K562 (cell line): ENCODE results near the gene RPF1. TPM values are rescaled to one million over a fixed set of nuclear protein-coding genes. Genes with fewer than 3 reads are reported as not detected.

Experiments used
- CBFA2T3 ChIP-seq: fragments of 450-650 bp; IDR thresholded peaks from 2 replicates; pipeline ENCODE4 v1.6.1; 2017
- FOSL1 ChIP-seq: fragments of 200-800 bp; sonication (Bioruptor generic); conservative IDR thresholded peaks from 2 replicates; pipeline ENCODE4 v1.6.1; 2016; ENCODE audit warnings: missing genetic modification characterization, missing compliant biosample characterization
- HNRNPK ChIP-seq: fragments of 200-400 bp; formaldehyde crosslinking; IDR thresholded peaks from one replicate; pipeline ENCODE4 v1.6.1; 2018; ENCODE audit warnings: mild to moderate bottlenecking, low read depth, low read length; ENCODE audit not compliant: poor library complexity, severe bottlenecking
- IRF2 ChIP-seq: sonication (generic); formaldehyde crosslinking; IDR thresholded peaks from 2 replicates; pipeline ENCODE4 v1.8.1; 2022; ENCODE audit warnings: mild to moderate bottlenecking, missing genetic modification reagents
- KDM4B ChIP-seq, 2 experiments: fragments of 450-650 bp in 1 of 2; sonication (generic) in 1 of 2; IDR thresholded peaks; 2 replicates each; pipeline ENCODE4 v1.6.1; 2016 to 2017; ENCODE audit warnings: borderline replicate concordance in 2 of 2, antibody characterized with exemption in 1 of 2, low read depth in 1 of 2, mild to moderate bottlenecking in 1 of 2
- MYC ChIP-seq, 2 experiments: fragments of 250-450 bp in 1 of 2; sonication (Bioruptor Pico) in 1 of 2; IDR thresholded peaks; 2 replicates each; pipeline versions ENCODE4 v1.5.1 to v1.6.1; 2012 to 2021; ENCODE audit warnings: low read depth in 2 of 2, borderline replicate concordance in 1 of 2, improper control_type of control experiment in 1 of 2, low read length in 1 of 2, mild to moderate bottlenecking in 1 of 2, moderate library complexity in 1 of 2
- POLR2AphosphoS5 ChIP-seq: IDR thresholded peaks from 2 replicates; pipeline ENCODE4 v1.6.1; 2011; ENCODE audit warnings: mild to moderate bottlenecking, low read depth, low read length, moderate library complexity; ENCODE audit not compliant: control insufficient read depth, insufficient read depth
- RAD51 ChIP-seq: fragments of 450-650 bp; IDR thresholded peaks from 2 replicates; pipeline ENCODE4 v1.7.1; 2016; ENCODE audit warnings: low read depth, mild to moderate bottlenecking, borderline replicate concordance
- RBM25 ChIP-seq: fragments of 200-400 bp; formaldehyde crosslinking; IDR thresholded peaks from 2 replicates; pipeline ENCODE4 v1.6.1; 2018; ENCODE audit warnings: low read length, low read depth, moderate library complexity; ENCODE audit not compliant: severe bottlenecking
- SLC30A9 ChIP-seq: fragments of 250-450 bp; sonication (Bioruptor Pico); IDR thresholded peaks from 2 replicates; pipeline ENCODE4 v1.8.0; 2022; ENCODE audit warnings: mild to moderate bottlenecking, moderate library complexity
- SMARCC2 ChIP-seq: fragments of 450-650 bp; IDR thresholded peaks from 2 replicates; pipeline ENCODE4 v1.6.1; 2017; ENCODE audit warnings: antibody characterized with exemption, moderate library complexity, mild to moderate bottlenecking, low read depth
- SPI1 ChIP-seq: IDR thresholded peaks from 2 replicates; pipeline ENCODE4 v1.6.1; 2011; ENCODE audit warnings: low read depth, low read length, control low read depth, borderline replicate concordance
- TCFL5 ChIP-seq: fragments of 250-450 bp; sonication (Bioruptor Pico); conservative IDR thresholded peaks from 2 replicates; pipeline ENCODE4 v1.6.1; 2021; ENCODE audit warnings: mild to moderate bottlenecking, moderate library complexity, matching md5 sums
- ZNF121 ChIP-seq: sonication (generic); formaldehyde crosslinking; conservative IDR thresholded peaks from 2 replicates; pipeline ENCODE4 v1.8.0; 2022; ENCODE audit warnings: missing genetic modification reagents
- ZNF175 ChIP-seq: fragments of 200-800 bp; sonication (Bioruptor generic); IDR thresholded peaks from 2 replicates; pipeline ENCODE4 v1.6.1; 2016; ENCODE audit warnings: low read depth, mild to moderate bottlenecking, missing genetic modification characterization, missing compliant biosample characterization
- ZNF263 ChIP-seq: sonication (generic); formaldehyde crosslinking; IDR thresholded peaks from 2 replicates; pipeline ENCODE4 v1.8.0; 2022; ENCODE audit warnings: mild to moderate bottlenecking, missing genetic modification reagents, borderline replicate concordance
- ZNF696 ChIP-seq: fragments of 250-450 bp; sonication (Bioruptor Pico); conservative IDR thresholded peaks from 2 replicates; pipeline ENCODE4 v1.4.0; 2020; ENCODE audit warnings: mild to moderate bottlenecking, moderate library complexity
- polyA plus RNA-seq, 8 experiments: library from polyadenylated mRNA; depleted of rRNA in 4 of 8; stranded (reverse) in 5 of 8; unstranded in 3 of 8; fragments of >200 nt; fragmentation: Nextera tagmentation in 2 of 8; fragmentation: Illumina TruSeq in 1 of 8; extraction: Ambion mirVana in 2 of 8; extraction: Trizol in 1 of 8; gene quantifications; 2 replicates each; pipeline versions ENCODE4 v1.2.1 to v1.2.3, GENCODE V29; 2011 to 2014; ENCODE audit warnings: inconsistent platforms in 1 of 8, missing spikeins in 1 of 8
- total RNA-seq, 7 experiments: library from RNA; depleted of rRNA in 6 of 7; stranded (reverse); fragments of >200 nt in 6 of 7; fragmentation: Illumina TruSeq in 2 of 7; extraction: Trizol in 2 of 7; gene quantifications; 2 replicates each; pipeline versions ENCODE4 v1.2.1 to v1.2.3, GENCODE V29; 2011 to 2021; ENCODE audit warnings: low replicate concordance in 1 of 7
- TF ChIP-seq, protein P1 (sequence below): fragments of 250-450 bp; sonication (Bioruptor Pico); IDR thresholded peaks from 2 replicates; pipeline ENCODE4 v1.4.0; 2020; ENCODE audit warnings: mild to moderate bottlenecking, moderate library complexity
- TF ChIP-seq, protein P2 (sequence below): fragments of 250-450 bp; sonication (Bioruptor Pico); IDR thresholded peaks from 2 replicates; pipeline ENCODE4 v1.4.0; 2020
- TF ChIP-seq, protein P3 (sequence below), 2 experiments: fragments of 450-650 bp in 1 of 2; IDR thresholded peaks; 2 replicates each; pipeline ENCODE4 v1.6.1; 2011 to 2017; ENCODE audit warnings: low read depth in 2 of 2, antibody characterized with exemption in 1 of 2, borderline replicate concordance in 1 of 2, low read length in 1 of 2, mild to moderate bottlenecking in 1 of 2, mixed read lengths in 1 of 2; ENCODE audit not compliant: control insufficient read depth in 1 of 2

The RPF1 gene
- total and polyA plus RNA-seq, 9 of the 15 experiments (the other 6 are each of a cell fraction or from before 2014, with no cell fraction given), result 52.4 to 156 (median 90.2) TPM

DNA sequence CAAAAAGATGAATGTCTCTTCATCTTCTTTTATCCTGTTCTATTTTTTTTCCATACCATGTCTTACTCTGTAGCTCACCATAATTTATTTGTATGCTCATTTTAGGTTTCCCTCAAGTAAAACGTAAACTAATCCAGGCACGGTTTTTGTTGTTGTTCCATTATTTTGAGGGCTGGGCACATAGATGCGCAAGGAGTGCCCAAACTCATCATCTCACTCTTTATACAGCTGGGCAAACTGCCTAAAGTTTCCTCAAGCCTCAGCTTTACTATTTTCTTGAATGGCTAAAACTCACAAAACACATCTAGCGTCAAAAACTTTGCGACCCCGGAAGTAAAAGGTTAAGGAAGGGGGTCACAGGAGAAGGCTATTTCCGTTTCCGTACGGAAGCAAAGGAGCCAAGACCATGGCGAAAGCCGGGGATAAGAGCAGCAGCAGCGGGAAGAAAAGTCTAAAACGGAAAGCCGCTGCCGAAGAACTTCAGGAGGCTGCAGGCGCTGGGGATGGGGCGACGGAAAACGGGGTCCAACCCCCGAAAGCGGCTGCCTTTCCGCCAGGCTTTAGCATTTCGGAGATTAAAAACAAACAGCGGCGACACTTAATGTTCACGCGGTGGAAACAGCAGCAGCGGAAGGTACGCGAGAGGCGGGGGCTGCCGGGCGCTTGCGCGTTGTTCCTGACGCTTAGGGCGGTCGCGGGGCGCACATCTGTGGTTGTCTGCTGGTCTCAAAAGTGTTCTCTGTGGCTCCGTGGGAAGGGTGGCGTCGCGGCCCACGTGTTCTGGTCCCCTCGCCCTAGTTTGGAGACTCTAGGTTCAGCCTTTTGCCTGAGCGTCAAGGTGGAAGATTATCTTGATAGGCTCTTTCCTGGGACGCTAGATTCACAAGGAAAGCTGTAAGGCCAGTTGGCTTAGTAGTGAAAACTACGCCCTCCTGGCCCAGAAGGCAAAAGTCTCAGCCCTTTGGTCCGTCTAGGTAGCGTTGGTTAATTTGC, at the start of gene RPF1 (continued):
- TF ChIP-seq, protein P1, sequence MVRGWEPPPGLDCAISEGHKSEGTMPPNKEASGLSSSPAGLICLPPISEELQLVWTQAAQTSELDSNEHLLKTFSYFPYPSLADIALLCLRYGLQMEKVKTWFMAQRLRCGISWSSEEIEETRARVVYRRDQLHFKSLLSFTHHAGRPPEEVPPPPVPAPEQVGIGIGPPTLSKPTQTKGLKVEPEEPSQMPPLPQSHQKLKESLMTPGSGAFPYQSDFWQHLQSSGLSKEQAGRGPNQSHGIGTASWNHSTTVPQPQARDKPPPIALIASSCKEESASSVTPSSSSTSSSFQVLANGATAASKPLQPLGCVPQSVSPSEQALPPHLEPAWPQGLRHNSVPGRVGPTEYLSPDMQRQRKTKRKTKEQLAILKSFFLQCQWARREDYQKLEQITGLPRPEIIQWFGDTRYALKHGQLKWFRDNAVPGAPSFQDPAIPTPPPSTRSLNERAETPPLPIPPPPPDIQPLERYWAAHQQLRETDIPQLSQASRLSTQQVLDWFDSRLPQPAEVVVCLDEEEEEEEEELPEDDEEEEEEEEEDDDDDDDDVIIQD (CRISPR knock-in tag), result no peak
- TF ChIP-seq, protein P2, sequence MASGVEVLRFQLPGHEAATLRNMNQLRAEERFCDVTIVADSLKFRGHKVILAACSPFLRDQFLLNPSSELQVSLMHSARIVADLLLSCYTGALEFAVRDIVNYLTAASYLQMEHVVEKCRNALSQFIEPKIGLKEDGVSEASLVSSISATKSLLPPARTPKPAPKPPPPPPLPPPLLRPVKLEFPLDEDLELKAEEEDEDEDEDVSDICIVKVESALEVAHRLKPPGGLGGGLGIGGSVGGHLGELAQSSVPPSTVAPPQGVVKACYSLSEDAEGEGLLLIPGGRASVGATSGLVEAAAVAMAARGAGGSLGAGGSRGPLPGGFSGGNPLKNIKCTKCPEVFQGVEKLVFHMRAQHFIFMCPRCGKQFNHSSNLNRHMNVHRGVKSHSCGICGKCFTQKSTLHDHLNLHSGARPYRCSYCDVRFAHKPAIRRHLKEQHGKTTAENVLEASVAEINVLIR (CRISPR knock-in tag), result no peak; the same call in 1 of the 2 replicates
- TF ChIP-seq, protein P3, sequence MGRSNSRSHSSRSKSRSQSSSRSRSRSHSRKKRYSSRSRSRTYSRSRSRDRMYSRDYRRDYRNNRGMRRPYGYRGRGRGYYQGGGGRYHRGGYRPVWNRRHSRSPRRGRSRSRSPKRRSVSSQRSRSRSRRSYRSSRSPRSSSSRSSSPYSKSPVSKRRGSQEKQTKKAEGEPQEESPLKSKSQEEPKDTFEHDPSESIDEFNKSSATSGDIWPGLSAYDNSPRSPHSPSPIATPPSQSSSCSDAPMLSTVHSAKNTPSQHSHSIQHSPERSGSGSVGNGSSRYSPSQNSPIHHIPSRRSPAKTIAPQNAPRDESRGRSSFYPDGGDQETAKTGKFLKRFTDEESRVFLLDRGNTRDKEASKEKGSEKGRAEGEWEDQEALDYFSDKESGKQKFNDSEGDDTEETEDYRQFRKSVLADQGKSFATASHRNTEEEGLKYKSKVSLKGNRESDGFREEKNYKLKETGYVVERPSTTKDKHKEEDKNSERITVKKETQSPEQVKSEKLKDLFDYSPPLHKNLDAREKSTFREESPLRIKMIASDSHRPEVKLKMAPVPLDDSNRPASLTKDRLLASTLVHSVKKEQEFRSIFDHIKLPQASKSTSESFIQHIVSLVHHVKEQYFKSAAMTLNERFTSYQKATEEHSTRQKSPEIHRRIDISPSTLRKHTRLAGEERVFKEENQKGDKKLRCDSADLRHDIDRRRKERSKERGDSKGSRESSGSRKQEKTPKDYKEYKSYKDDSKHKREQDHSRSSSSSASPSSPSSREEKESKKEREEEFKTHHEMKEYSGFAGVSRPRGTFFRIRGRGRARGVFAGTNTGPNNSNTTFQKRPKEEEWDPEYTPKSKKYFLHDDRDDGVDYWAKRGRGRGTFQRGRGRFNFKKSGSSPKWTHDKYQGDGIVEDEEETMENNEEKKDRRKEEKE (IDR thresholded peaks at IDR 0.05; ENCODE audit: borderline replicate concordance in 1 of 2, control insufficient read depth in 1 of 2, low read depth in 2 of 2, low read length in 1 of 2), result 0 out of 4 replicates have a peak, but pooled peaks of 1 of the 2 experiments have one; percentile 35
- TF ChIP-seq RBM25 (no peak), SMARCC2 (no peak), ZNF696 (CRISPR knock-in tag) (no peak), MYC (IDR thresholded peaks at IDR 0.05; ENCODE audit: low read depth, low read length) (peak; percentile 86), MYC (CRISPR knock-in tag; IDR thresholded peaks at IDR 0.05; ENCODE audit: borderline replicate concordance, low read depth) (peak; percentile 70; the same call in 1 of the 2 replicates), SLC30A9 (CRISPR knock-in tag) (no peak), ZNF121 (CRISPR knock-in tag) (no peak), ZNF175 (no peak; the same call in none of the 2 replicates), RAD51 (no peak), SPI1 (no peak), HNRNPK (no peak), FOSL1 (tag) (peak; percentile 48), TCFL5 (no peak), KDM4B (IDR thresholded peaks at IDR 0.05; ENCODE audit: borderline replicate concordance in 2 of 2, low read depth in 1 of 2) (peak in 1 of 2 experiments; percentile 86; a peak in 2 of 4 replicates), IRF2 (no peak), ZNF263 (CRISPR knock-in tag) (no peak), POLR2AphosphoS5 (peak; percentile 91), CBFA2T3 (no peak)
